Sigmoid colon (tissue), 7 donors: Measurements from ENCODE around the gene ZNF280C. TPM values are rescaled to one million over a fixed set of nuclear protein-coding genes. Genes with fewer than 3 reads are reported as not detected.

Experiments
- DNase-seq: peaks from one replicate; pipeline ENCODE4 v3.0.0-alpha.2; 2019
- H3K27ac ChIP-seq, 4 donors: fragments of 200-600 bp; sonication (generic); one replicate each; pipeline ENCODE4 v1.5.1; 2016 to 2019; ENCODE audit warnings: mild to moderate bottlenecking in 1 of 4
- H3K27me3 ChIP-seq, 3 donors: fragments of 200-600 bp; sonication (generic); one replicate each; pipeline ENCODE4 v1.5.1; 2019; ENCODE audit warnings: mild to moderate bottlenecking in 1 of 3
- H3K36me3 ChIP-seq, 4 donors: fragments of 200-600 bp; sonication (generic); one replicate each; pipeline ENCODE4 v1.5.1; 2016 to 2019
- H3K4me1 ChIP-seq, 4 donors: fragments of 200-600 bp; sonication (generic); one replicate each; pipeline ENCODE4 v1.5.1; 2017 to 2019
- H3K4me3 ChIP-seq, 4 donors: fragments of 200-600 bp; sonication (generic); one replicate each; pipeline ENCODE4 v1.5.1; 2017 to 2019; ENCODE audit warnings: mild to moderate bottlenecking in 2 of 4, moderate library complexity in 1 of 4
- H3K9me3 ChIP-seq, 4 donors: fragments of 200-600 bp in 3 of 4; sonication (generic) in 3 of 4; one replicate each; pipeline versions ENCODE4 v1.5.1 to v1.6.1; 2013 to 2019
- CTCF ChIP-seq, 4 experiments: fragments of 450-650 bp in 3 of 4; fragments of 200-600 bp in 1 of 4; IDR thresholded peaks; one replicate each; pipeline ENCODE4 v1.5.1; 2016 to 2019; ENCODE audit warnings: antibody characterized with exemption in 4 of 4, mild to moderate bottlenecking in 3 of 4, moderate library complexity in 2 of 4
- EP300 ChIP-seq, 4 donors: sonication (generic); formaldehyde crosslinking; IDR thresholded peaks; one replicate each; pipeline ENCODE4 v1.6.1; 2017; ENCODE audit warnings: antibody characterized with exemption in 4 of 4
- POLR2A ChIP-seq, 2 donors: fragments of 450-650 bp; IDR thresholded peaks; one replicate each; pipeline ENCODE4 v1.6.1; 2016; ENCODE audit warnings: antibody characterized with exemption in 2 of 2, mild to moderate bottlenecking in 2 of 2, moderate library complexity in 2 of 2
- POLR2AphosphoS5 ChIP-seq, 4 donors: sonication (generic); formaldehyde crosslinking; IDR thresholded peaks; one replicate each; pipeline ENCODE4 v1.6.1; 2017; ENCODE audit warnings: antibody characterized with exemption in 4 of 4
- WGBS, 2 donors: extraction: QIAGEN DNeasy Blood & Tissue Kit; methylation state at CpG; one replicate each; pipeline ENCODE4 v1.1.7; 2013; 5-methylcytosine and 5-hydroxymethylcytosine counted together
- intact Hi-C: fragments of 100-400 bp; cut with DNase I; formaldehyde crosslinking; loops from one replicate; pipeline ENCODE4 v1.15.1; 2023
- polyA plus RNA-seq, 3 donors: library from polyadenylated mRNA; stranded (reverse); fragments of 200-250 nt; gene quantifications; one replicate each; pipeline ENCODE4 v1.2.3, GENCODE V29; 2013
- total RNA-seq, 4 donors: library from RNA; depleted of rRNA; stranded (reverse); fragments of >200 nt; gene quantifications; one replicate each; pipeline ENCODE4 v1.1.0, GENCODE V29; 2016
- donor health status: healthy with polysubstance abuse.
- donor health status: Bipolar disorder and iron deficiency.
- donor health status: healthy.

The ZNF280C gene
- total and polyA plus RNA-seq, 7 donors = under 0.01 to 6.4 (median 5.3) TPM

DNA sequence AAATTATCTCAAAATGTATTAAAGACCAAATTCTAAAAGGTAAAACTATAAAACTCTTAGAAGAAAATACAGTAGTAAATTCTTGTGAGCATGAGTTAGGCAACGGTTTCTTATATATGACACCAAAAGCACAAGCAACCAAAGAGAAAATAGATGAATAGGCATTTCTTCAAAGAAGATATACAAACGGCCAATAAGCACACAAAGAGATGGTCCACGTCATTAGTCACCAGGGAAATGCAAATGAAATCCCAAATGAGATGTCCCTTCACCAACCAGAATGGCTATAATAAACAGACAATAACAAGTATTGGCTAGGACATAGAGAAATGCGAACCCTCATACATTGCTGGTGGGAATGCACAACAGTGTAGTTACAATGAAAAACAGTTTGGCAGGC, 52.4 kb downstream of the ZNF280C start:
- Histone ChIP-seq H3K27me3 (no peaks in the 10 kb centered on the region), H3K4me1 (no peaks in the 10 kb centered on the region), H3K36me3 (peaks cover 0 to 16% (median 0%) of the 10 kb centered on the region in 4 donors), H3K4me3 (no peak overlapping the region), H3K27ac (no peak overlapping the region), H3K9me3 (no peaks in the 10 kb centered on the region)
- TF ChIP-seq POLR2AphosphoS5 (IDR thresholded peaks at IDR 0.05) (no peak), POLR2A (IDR thresholded peaks at IDR 0.05) (no peak), CTCF (IDR thresholded peaks at IDR 0.05) (no peak), EP300 (IDR thresholded peaks at IDR 0.05) (no peak)
- WGBS, 2 donors = 86 to 88% methylated on average over 4 of the region's 4 CpGs
- no peak for DNase-seq
- intact Hi-C loops = no loop called here

DNA sequence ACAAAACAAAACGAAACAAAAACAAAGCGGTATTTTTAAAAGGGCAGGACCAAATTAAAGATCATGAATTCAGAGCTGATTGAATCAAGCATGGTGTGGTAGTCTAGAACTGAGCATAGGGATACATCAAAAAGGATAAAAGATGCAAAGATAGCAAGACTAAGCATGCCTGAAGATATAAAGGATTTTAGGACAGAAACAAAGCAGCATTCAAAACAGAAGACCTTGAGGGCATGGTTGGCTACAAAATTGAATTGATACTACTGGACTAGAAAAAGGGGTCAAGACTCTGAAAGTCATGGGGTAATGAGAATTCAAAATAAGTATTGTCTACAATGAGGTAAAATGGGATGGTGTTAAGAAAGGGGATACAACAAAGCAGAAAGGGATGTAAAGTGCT, 55.3 kb downstream of the ZNF280C start:
- intact Hi-C loops = no loop called here
- Histone ChIP-seq H3K36me3 (peaks cover 0 to 23% (median 0%) of the 10 kb centered on the region in 4 donors), H3K27me3 (no peaks in the 10 kb centered on the region)

GRCh38 chrX:130212371-130212770, 56.3 kb downstream of the ZNF280C start:
- TF ChIP-seq CTCF (IDR thresholded peaks at IDR 0.05) (no peak), POLR2A (IDR thresholded peaks at IDR 0.05) (no peak), EP300 (IDR thresholded peaks at IDR 0.05) (no peak), POLR2AphosphoS5 (IDR thresholded peaks at IDR 0.05) (no peak)
- Histone ChIP-seq H3K36me3 (peaks cover 0 to 23% (median 0%) of the 10 kb centered on the region in 4 donors), H3K27me3 (no peaks in the 10 kb centered on the region), H3K4me1 (no peaks in the 10 kb centered on the region), H3K4me3 (no peak overlapping the region), H3K9me3 (no peaks in the 10 kb centered on the region), H3K27ac (no peak overlapping the region)
- WGBS, 2 donors = 83 to 95% methylated on average over 1 of the region's 1 CpG
- DNase-seq = no peak
- intact Hi-C loops = no loop called here

More for the DNA sequence above, 55.3 kb downstream of the ZNF280C start:
- Histone ChIP-seq H3K4me3 (no peak overlapping the region), H3K27ac (no peak overlapping the region), H3K4me1 (no peaks in the 10 kb centered on the region), H3K9me3 (no peaks in the 10 kb centered on the region)
- 96% methylated on average over 2 of the region's 2 CpGs for WGBS, 2 donors
- no peak for DNase-seq
- TF ChIP-seq CTCF (IDR thresholded peaks at IDR 0.05) (no peak), POLR2AphosphoS5 (IDR thresholded peaks at IDR 0.05) (no peak), EP300 (IDR thresholded peaks at IDR 0.05) (no peak), POLR2A (IDR thresholded peaks at IDR 0.05) (no peak)

GRCh38 chrX:130211415-130212186, 57.1 kb downstream of the ZNF280C start:
- Histone ChIP-seq H3K36me3 (peaks cover 0 to 23% (median 0%) of the 10 kb centered on the region in 4 donors), H3K9me3 (no peaks in the 10 kb centered on the region), H3K4me1 (no peaks in the 10 kb centered on the region), H3K27ac (no peak overlapping the region), H3K27me3 (no peaks in the 10 kb centered on the region), H3K4me3 (no peak overlapping the region)
- intact Hi-C loops = no loop called here
- TF ChIP-seq POLR2AphosphoS5 (IDR thresholded peaks at IDR 0.05) (no peak), POLR2A (IDR thresholded peaks at IDR 0.05) (no peak), CTCF (IDR thresholded peaks at IDR 0.05) (no peak), EP300 (IDR thresholded peaks at IDR 0.05) (no peak)
- DNase-seq = no peak
- 93% methylated on average over 4 of the region's 4 CpGs for WGBS, 2 donors
